HepG2 (cell line): ENCODE results near the gene NECTIN2. TPM values are rescaled to one million over a fixed set of nuclear protein-coding genes. Genes with fewer than 3 reads are reported as not detected.
A peak's percentile ranks its signal among the peaks of the same experiment; 100 is the strongest.

Source experiments
- ATAC-seq: fragments of 200-7000 bp; cut with Tn5 transposase; 3 replicates; pipeline ENCODE4 v1.9.1; 2020; ENCODE audit warnings: mild to moderate bottlenecking, moderate library complexity
- BruUV-seq: library from RNA; stranded (reverse); fragments of 400-500 nt; replicated peaks from 2 replicates; lab custom pipeline; 2021; lab: Mats Ljungman, UMichigan
- CTCF ChIA-PET: fragments of 300-600 bp; formaldehyde crosslinking; extraction: SDS; loops from one replicate; lab custom pipeline; 2021; ENCODE audit warnings: low total read pairs, inconsistent platforms, low intra/inter-chr PET ratio; lab: Yijun Ruan, JAX
- POLR2A ChIA-PET: fragments of 350-600 bp; sonication (Branson Sonifier 250); formaldehyde crosslinking; loops from one replicate; lab custom pipeline; 2020; ENCODE audit warnings: antibody characterized with exemption, inconsistent platforms; lab: Yijun Ruan, JAX
- DNase-seq: peaks from one replicate; pipeline ENCODE4 v3.0.0-alpha.2; 2015; ENCODE audit warnings: low spot score
- FAIRE-seq: peaks from 3 replicates; lab custom pipeline; 2011; peaks lifted over from hg19 to GRCh38; lab: Jason Lieb, UNC
- H2AFZ ChIP-seq: one replicate; pipeline ENCODE4 v1.6.1; 2011; ENCODE audit warnings: low read length, inconsistent platforms
- H3K27ac ChIP-seq: fragments of 300-600 bp; 3 replicates; pipeline ENCODE4 v1.8.0; 2011; ENCODE audit warnings: mixed run types, mild to moderate bottlenecking, mixed read lengths, low read length, inconsistent platforms; ENCODE audit not compliant: insufficient read depth; ENCODE audit errors: extremely low read length
- H3K27me3 ChIP-seq, 2 experiments: fragments of 200-600 bp in 1 of 2; 2 replicates in 1 of 2; 3 replicates in 1 of 2; pipeline versions ENCODE4 v1.6.0 to v1.8.0; 2011; ENCODE audit warnings: low read length in 2 of 2, mild to moderate bottlenecking in 2 of 2, moderate library complexity in 2 of 2, inconsistent platforms in 1 of 2; ENCODE audit not compliant: insufficient read depth in 2 of 2, control insufficient read depth in 1 of 2
- H3K36me3 ChIP-seq, 2 experiments: fragments of 200-600 bp in 1 of 2; replicated peaks in 1 of 2; 2 replicates in 1 of 2; 3 replicates in 1 of 2; pipeline versions ENCODE4 v1.5.1 to v1.8.0; 2011; ENCODE audit warnings: low read length in 2 of 2, inconsistent platforms in 1 of 2; ENCODE audit not compliant: insufficient read depth in 2 of 2, control insufficient read depth in 1 of 2
- H3K4me1 ChIP-seq: 2 replicates; pipeline ENCODE4 v1.5.1; 2012; ENCODE audit warnings: low read length, inconsistent platforms; ENCODE audit not compliant: insufficient read depth
- H3K4me2 ChIP-seq: 2 replicates; pipeline ENCODE4 v1.6.0; 2011; ENCODE audit warnings: low read depth, low read length, inconsistent platforms
- H3K4me3 ChIP-seq, 3 experiments: fragments of 200-600 bp in 1 of 3; sonication (generic), shearing (Covaris generic) in 1 of 3; replicated peaks in 1 of 3; 2 replicates each; pipeline ENCODE4 v1.5.1; 2011 to 2016; ENCODE audit warnings: low read length in 3 of 3, inconsistent platforms in 2 of 3, low read depth in 2 of 3, mild to moderate bottlenecking in 2 of 3, control low read depth in 1 of 3, mixed read lengths in 1 of 3; ENCODE audit not compliant: insufficient read depth in 1 of 3
- H3K79me2 ChIP-seq: one replicate; pipeline ENCODE4 v1.6.1; 2011; ENCODE audit warnings: low read length, inconsistent platforms; ENCODE audit not compliant: insufficient read depth
- H3K9ac ChIP-seq: 2 replicates; pipeline ENCODE4 v1.6.0; 2011; ENCODE audit warnings: mild to moderate bottlenecking, low read depth, low read length, inconsistent platforms; ENCODE audit not compliant: insufficient read depth
- H3K9me3 ChIP-seq: 2 replicates; pipeline ENCODE4 v1.5.1; 2012; ENCODE audit warnings: mild to moderate bottlenecking, low read length
- H4K20me1 ChIP-seq: 2 replicates; pipeline ENCODE4 v1.6.0; 2011; ENCODE audit warnings: inconsistent platforms, mild to moderate bottlenecking, low read length, moderate library complexity; ENCODE audit not compliant: insufficient read depth
- AGO2 ChIP-seq: fragments of 200-400 bp; formaldehyde crosslinking; optimal IDR thresholded peaks from 2 replicates; pipeline ENCODE3; 2017; ENCODE audit warnings: mild to moderate bottlenecking, low read depth, low read length, moderate library complexity
- RBFOX2 ChIP-seq: fragments of 200-400 bp; formaldehyde crosslinking; IDR thresholded peaks from 2 replicates; pipeline ENCODE4 v1.6.1; 2017; ENCODE audit warnings: low read depth, mild to moderate bottlenecking, low read length
- ZFP36L1 ChIP-seq: sonication (generic); formaldehyde crosslinking; IDR thresholded peaks from 2 replicates; pipeline ENCODE4 v1.8.0; 2022; ENCODE audit warnings: mild to moderate bottlenecking, missing genetic modification reagents, moderate library complexity
- ZKSCAN1 ChIP-seq: fragments of 150-350 bp; IDR thresholded peaks from 2 replicates; pipeline ENCODE4 v1.6.1; 2014; ENCODE audit warnings: low read length
- ZNF670 ChIP-seq: sonication (generic); formaldehyde crosslinking; IDR thresholded peaks from 2 replicates; pipeline ENCODE4 v1.8.0; 2022; ENCODE audit warnings: mild to moderate bottlenecking, missing genetic modification reagents, borderline replicate concordance
- ZNF761 ChIP-seq: sonication (generic); formaldehyde crosslinking; conservative IDR thresholded peaks from 2 replicates; pipeline ENCODE4 v1.4.0; 2020; ENCODE audit warnings: mild to moderate bottlenecking, missing genetic modification reagents
- WGBS: methylation state at CpG from one replicate; pipeline ENCODE4 v1.1.6; 2017; ENCODE audit warnings: low lambda C conversion rate; 5-methylcytosine and 5-hydroxymethylcytosine counted together
- in situ Hi-C: cut with HindIII; loops from 2 replicates; pipeline ENCODE4 v1.10.0; 2017; ENCODE audit warnings: low pct_unique_long_range_greater_than_20kb; ENCODE audit not compliant: extremely low pct_ligation_motif_present
- intact Hi-C: fragments of 100-400 bp; cut with micrococcal nuclease; formaldehyde crosslinking; loops from one replicate; pipeline ENCODE4 v1.10.0; 2022; ENCODE audit not compliant: unreplicated experiment
- polyA plus RNA-seq, 8 experiments: library from polyadenylated mRNA; depleted of rRNA in 3 of 8; stranded (reverse) in 7 of 8; unstranded in 1 of 8; fragments of >200 nt; fragmentation: Illumina TruSeq in 4 of 8; extraction: Trizol in 4 of 8; gene quantifications; 2 replicates each; pipeline versions ENCODE4 v1.2.1 to v1.2.3, GENCODE V29; 2011 to 2016; ENCODE audit warnings: low read depth in 4 of 8, missing spikeins in 1 of 8, mixed read lengths in 1 of 8; ENCODE audit not compliant: insufficient read depth in 1 of 8
- total RNA-seq, 5 experiments: library from RNA; depleted of rRNA; stranded (reverse); fragments of >200 nt; fragmentation: Illumina TruSeq; extraction: Trizol; gene quantifications; 2 replicates each; pipeline ENCODE4 v1.2.3, GENCODE V29; 2016; ENCODE audit warnings: low read depth in 1 of 5
- TF ChIP-seq, protein P1 (sequence below): sonication (generic); formaldehyde crosslinking; conservative IDR thresholded peaks from 2 replicates; pipeline ENCODE4 v1.4.0; 2020; ENCODE audit warnings: mild to moderate bottlenecking, missing genetic modification reagents, moderate library complexity

Gene NECTIN2
- total and polyA plus RNA-seq, 2 of the 13 experiments (the other 11 are each of a cell fraction or from before 2014, with no cell fraction given) = 75.4 to 114 TPM

- TF ChIP-seq ZFP36L1 (CRISPR knock-in tag) (no peak), ZKSCAN1 (no peak), ZNF761 (CRISPR knock-in tag) (no peak), RBFOX2 (0 out of 2 replicates have a peak, but pooled peaks have one; percentile 20), AGO2 (peak; percentile 54), ZNF670 (CRISPR knock-in tag) (0 out of 2 replicates have a peak, but pooled peaks have one; percentile 43)
- TF ChIP-seq, protein P1, sequence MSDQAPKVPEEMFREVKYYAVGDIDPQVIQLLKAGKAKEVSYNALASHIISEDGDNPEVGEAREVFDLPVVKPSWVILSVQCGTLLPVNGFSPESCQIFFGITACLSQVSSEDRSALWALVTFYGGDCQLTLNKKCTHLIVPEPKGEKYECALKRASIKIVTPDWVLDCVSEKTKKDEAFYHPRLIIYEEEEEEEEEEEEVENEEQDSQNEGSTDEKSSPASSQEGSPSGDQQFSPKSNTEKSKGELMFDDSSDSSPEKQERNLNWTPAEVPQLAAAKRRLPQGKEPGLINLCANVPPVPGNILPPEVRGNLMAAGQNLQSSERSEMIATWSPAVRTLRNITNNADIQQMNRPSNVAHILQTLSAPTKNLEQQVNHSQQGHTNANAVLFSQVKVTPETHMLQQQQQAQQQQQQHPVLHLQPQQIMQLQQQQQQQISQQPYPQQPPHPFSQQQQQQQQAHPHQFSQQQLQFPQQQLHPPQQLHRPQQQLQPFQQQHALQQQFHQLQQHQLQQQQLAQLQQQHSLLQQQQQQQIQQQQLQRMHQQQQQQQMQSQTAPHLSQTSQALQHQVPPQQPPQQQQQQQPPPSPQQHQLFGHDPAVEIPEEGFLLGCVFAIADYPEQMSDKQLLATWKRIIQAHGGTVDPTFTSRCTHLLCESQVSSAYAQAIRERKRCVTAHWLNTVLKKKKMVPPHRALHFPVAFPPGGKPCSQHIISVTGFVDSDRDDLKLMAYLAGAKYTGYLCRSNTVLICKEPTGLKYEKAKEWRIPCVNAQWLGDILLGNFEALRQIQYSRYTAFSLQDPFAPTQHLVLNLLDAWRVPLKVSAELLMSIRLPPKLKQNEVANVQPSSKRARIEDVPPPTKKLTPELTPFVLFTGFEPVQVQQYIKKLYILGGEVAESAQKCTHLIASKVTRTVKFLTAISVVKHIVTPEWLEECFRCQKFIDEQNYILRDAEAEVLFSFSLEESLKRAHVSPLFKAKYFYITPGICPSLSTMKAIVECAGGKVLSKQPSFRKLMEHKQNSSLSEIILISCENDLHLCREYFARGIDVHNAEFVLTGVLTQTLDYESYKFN (CRISPR knock-in tag) = no peak
- no peaks in the 10 kb centered on the region for H3K9me3 ChIP-seq
- ChIA-PET POLR2A (interaction anchor here (0.6 to 3.1 kb wide), 2 partner anchors 17 to 40 kb away, joined by 3 to 9 read pairs; partner anchors contain the start of gene TOMM40), CTCF (no interaction called here)
- peaks cover 45% of the 10 kb centered on the region for H4K20me1 ChIP-seq
- intact Hi-C loops (no loop called here), in situ Hi-C loops (no loop called here)
- DNase-seq (no peak), ATAC-seq (no peak), FAIRE-seq (no peak)
- H3K4me3 ChIP-seq = no peak overlapping the region
- no peak overlapping the region for H3K9ac ChIP-seq
- H2AFZ ChIP-seq = no peak overlapping the region
- H3K27ac ChIP-seq = peak overlapping the region; percentile 30
- H3K4me2 ChIP-seq = no peak overlapping the region
- H3K27me3 ChIP-seq = no peaks in the 10 kb centered on the region; a peak in 1 of 5 replicates
- peaks cover 78% of the 10 kb centered on the region for H3K79me2 ChIP-seq
- H3K4me1 ChIP-seq = peaks cover 47% of the 10 kb centered on the region
- BruUV-seq = no TSS peak
- H3K36me3 ChIP-seq = peaks cover 3 to 16% of the 10 kb centered on the region in 2 experiments; a peak in 3 of 5 replicates
- whole genome bisulfite sequencing = 77% methylated on average over 8 of the region's 8 CpGs
Observed at GRCh38 chr19:44850641-44851109, 4.6 kb downstream of the NECTIN2 start.
